ENCODE results near the gene BMP6.
A peak's percentile ranks its signal among the peaks of the same experiment; 100 is the strongest.

The BMP6 gene

GRCh38 chr6:7747901-7748504 lies 22.1 kb downstream of the BMP6 start:
- no peak for DNase-seq

GRCh38 chr6:7749478-7749877 lies 23.6 kb downstream of the BMP6 start:
- DNase-seq = no peak

- no peak for DNase-seq
Measured at GRCh38 chr6:7750197-7750596, 24.3 kb downstream of the BMP6 start.

GRCh38 chr6:7758456-7758855 lies 32.6 kb downstream of the BMP6 start:
- DNase-seq = no peak

- DNase-seq = no peak
Measured at GRCh38 chr6:7759320-7759719, 33.4 kb downstream of the BMP6 start.

- no peak for DNase-seq
Measured at GRCh38 chr6:7761051-7761450, 35.2 kb downstream of the BMP6 start.

GRCh38 chr6:7762760-7763159 lies 36.9 kb downstream of the BMP6 start:
- no peak for DNase-seq

GRCh38 chr6:7763881-7764280 lies 38.0 kb downstream of the BMP6 start:
- peak; percentile 80 for DNase-seq

- DNase-seq = no peak
Measured at GRCh38 chr6:7765575-7766325, 39.9 kb downstream of the BMP6 start.

- peak; percentile 70 for DNase-seq
Measured at GRCh38 chr6:7769702-7770101, 43.8 kb downstream of the BMP6 start.

GRCh38 chr6:7770111-7770510 lies 44.2 kb downstream of the BMP6 start:
- peak; percentile 19 for DNase-seq

- no peak for DNase-seq
Measured at GRCh38 chr6:7770601-7771000, 44.7 kb downstream of the BMP6 start.

- no peak for DNase-seq
Measured at GRCh38 chr6:7773322-7773721, 47.4 kb downstream of the BMP6 start.

GRCh38 chr6:7773914-7774313 lies 48.0 kb downstream of the BMP6 start:
- DNase-seq = no peak

- no peak for DNase-seq
Measured at GRCh38 chr6:7776509-7776908, 50.6 kb downstream of the BMP6 start.

- peak; percentile 86 for DNase-seq
Measured at GRCh38 chr6:7777074-7777473, 51.2 kb downstream of the BMP6 start.

GRCh38 chr6:7781240-7781639 lies 55.3 kb downstream of the BMP6 start:
- DNase-seq = no peak

- no peak for DNase-seq
Measured at GRCh38 chr6:7784248-7784647, 58.3 kb downstream of the BMP6 start.

- no peak for DNase-seq
Measured at GRCh38 chr6:7784706-7785105, 58.8 kb downstream of the BMP6 start.

GRCh38 chr6:7785243-7786035 lies 59.5 kb downstream of the BMP6 start:
- DNase-seq = no peak

GRCh38 chr6:7786214-7786661 lies 60.3 kb downstream of the BMP6 start:
- DNase-seq = no peak

GRCh38 chr6:7787137-7787608 lies 61.3 kb downstream of the BMP6 start:
- no peak for DNase-seq

- no peak for DNase-seq
Measured at GRCh38 chr6:7787731-7788130, 61.8 kb downstream of the BMP6 start.

- no peak for DNase-seq
Measured at GRCh38 chr6:7794509-7794908, 68.6 kb downstream of the BMP6 start.

All from DMS53 (cell line).